HepG2 (cell line): ENCODE results near the gene LAX1. TPM values are rescaled to one million over a fixed set of nuclear protein-coding genes. Genes with fewer than 3 reads are reported as not detected.

Experiments
- ARHGAP35 ChIP-seq: sonication (generic); formaldehyde crosslinking; IDR thresholded peaks from 2 replicates; pipeline ENCODE4 v1.9.0; 2022; ENCODE audit warnings: mild to moderate bottlenecking, inconsistent platforms, moderate library complexity, missing genetic modification reagents, borderline replicate concordance
- FOXP4 ChIP-seq: sonication (generic); formaldehyde crosslinking; IDR thresholded peaks from 2 replicates; pipeline ENCODE4 v1.4.0; 2020; ENCODE audit warnings: missing genetic modification reagents
- HNF4A ChIP-seq: sonication (generic); formaldehyde crosslinking; IDR thresholded peaks from 2 replicates; pipeline ENCODE4 v1.4.0; 2020; ENCODE audit warnings: missing genetic modification reagents
- HOXA7 ChIP-seq: sonication (generic); formaldehyde crosslinking; IDR thresholded peaks from 2 replicates; pipeline ENCODE4 v1.8.1; 2022; ENCODE audit warnings: mild to moderate bottlenecking, missing genetic modification reagents, moderate library complexity
- KAT2B ChIP-seq: fragments of 150-350 bp; IDR thresholded peaks from 2 replicates; pipeline ENCODE4 v1.6.1; 2014; ENCODE audit warnings: low read depth, low read length, borderline replicate concordance
- KAT7 ChIP-seq: IDR thresholded peaks from 2 replicates; pipeline ENCODE4 v1.6.1; 2018; ENCODE audit warnings: borderline replicate concordance, missing compliant biosample characterization
- KLF12 ChIP-seq: sonication (generic); formaldehyde crosslinking; IDR thresholded peaks from 2 replicates; pipeline ENCODE4 v1.4.0; 2020; ENCODE audit warnings: missing genetic modification reagents, borderline replicate concordance
- KLF16 ChIP-seq, 2 experiments: sonication (generic) in 1 of 2; formaldehyde crosslinking in 1 of 2; IDR thresholded peaks; 2 replicates each; pipeline versions ENCODE4 v1.6.1 to v1.8.0; 2016 to 2023; ENCODE audit warnings: missing genetic modification reagents in 2 of 2, missing compliant biosample characterization in 1 of 2
- MLX ChIP-seq: IDR thresholded peaks from 2 replicates; pipeline ENCODE4 v1.6.1; 2016
- NFIB ChIP-seq: sonication (generic); formaldehyde crosslinking; IDR thresholded peaks from 2 replicates; pipeline ENCODE4 v1.9.0; 2021; ENCODE audit warnings: missing genetic modification reagents, mild to moderate bottlenecking, borderline replicate concordance
- NFKBIZ ChIP-seq: IDR thresholded peaks from 2 replicates; pipeline ENCODE4 v1.6.1; 2018; ENCODE audit warnings: missing genetic modification reagents, missing compliant biosample characterization
- NR0B2 ChIP-seq: sonication (generic); formaldehyde crosslinking; IDR thresholded peaks from 2 replicates; pipeline ENCODE4 v1.4.0; 2020; ENCODE audit warnings: mild to moderate bottlenecking, missing genetic modification reagents
- SIX1 ChIP-seq: sonication (generic); formaldehyde crosslinking; IDR thresholded peaks from 2 replicates; pipeline ENCODE4 v1.4.0; 2020; ENCODE audit warnings: missing genetic modification reagents, borderline replicate concordance
- SNAPC2 ChIP-seq: sonication (generic); formaldehyde crosslinking; IDR thresholded peaks from 2 replicates; pipeline ENCODE4 v1.8.1; 2022; ENCODE audit warnings: mild to moderate bottlenecking, missing genetic modification reagents
- SRSF1 ChIP-seq: fragments of 200-400 bp; formaldehyde crosslinking; optimal IDR thresholded peaks from 2 replicates; pipeline ENCODE3; 2017; ENCODE audit warnings: mild to moderate bottlenecking, low read depth, low read length, moderate library complexity
- TBP ChIP-seq: sonication (generic); formaldehyde crosslinking; IDR thresholded peaks from 2 replicates; pipeline ENCODE4 v1.5.0; 2020; ENCODE audit warnings: missing genetic modification reagents
- TERF1 ChIP-seq: sonication (generic); formaldehyde crosslinking; IDR thresholded peaks from 2 replicates; pipeline ENCODE4 v1.8.0; 2022; ENCODE audit warnings: mild to moderate bottlenecking, missing genetic modification reagents, moderate library complexity
- THRA ChIP-seq: sonication (generic); formaldehyde crosslinking; IDR thresholded peaks from 2 replicates; pipeline ENCODE4 v1.4.0; 2020; ENCODE audit warnings: missing genetic modification reagents, borderline replicate concordance
- ZBTB46 ChIP-seq: sonication (generic); formaldehyde crosslinking; IDR thresholded peaks from 2 replicates; pipeline ENCODE4 v1.4.0; 2020; ENCODE audit warnings: mild to moderate bottlenecking, missing genetic modification reagents, borderline replicate concordance
- ZBTB7A ChIP-seq: sonication (generic); formaldehyde crosslinking; IDR thresholded peaks from 2 replicates; pipeline ENCODE4 v1.8.0; 2022; ENCODE audit warnings: mild to moderate bottlenecking, missing genetic modification reagents
- ZNF205 ChIP-seq: IDR thresholded peaks from 2 replicates; pipeline ENCODE4 v1.6.1; 2018; ENCODE audit warnings: missing biosample characterization, missing genetic modification reagents
- ZSCAN25 ChIP-seq: sonication (generic); formaldehyde crosslinking; IDR thresholded peaks from 2 replicates; pipeline ENCODE4 v1.8.0; 2022; ENCODE audit warnings: mild to moderate bottlenecking, missing genetic modification reagents
- polyA plus RNA-seq, 8 experiments: library from polyadenylated mRNA; depleted of rRNA in 3 of 8; stranded (reverse) in 7 of 8; unstranded in 1 of 8; fragments of >200 nt; fragmentation: Illumina TruSeq in 4 of 8; extraction: Trizol in 4 of 8; gene quantifications; 2 replicates each; pipeline versions ENCODE4 v1.2.1 to v1.2.3, GENCODE V29; 2011 to 2016; ENCODE audit warnings: low read depth in 4 of 8, missing spikeins in 1 of 8, mixed read lengths in 1 of 8; ENCODE audit not compliant: insufficient read depth in 1 of 8
- total RNA-seq, 5 experiments: library from RNA; depleted of rRNA; stranded (reverse); fragments of >200 nt; fragmentation: Illumina TruSeq; extraction: Trizol; gene quantifications; 2 replicates each; pipeline ENCODE4 v1.2.3, GENCODE V29; 2016; ENCODE audit warnings: low read depth in 1 of 5

The LAX1 gene
- total and polyA plus RNA-seq, 2 of the 13 experiments (the other 11 are each of a cell fraction or from before 2014, with no cell fraction given), result not detected

GRCh38 chr1:203795441-203796235 is 30.7 kb downstream of the LAX1 start, which contains the start of the genes ZBED6 and ZC3H11A (continued):
- TF ChIP-seq FOXP4 (CRISPR knock-in tag) (peak; percentile 56), KAT2B (no peak), THRA (CRISPR knock-in tag) (no peak), KLF12 (CRISPR knock-in tag) (peak; percentile 68; the same call in 1 of the 2 replicates), TBP (CRISPR knock-in tag) (no peak), ZBTB7A (CRISPR knock-in tag) (0 out of 2 replicates have a peak, but pooled peaks have one; percentile 33), NFKBIZ (0 out of 2 replicates have a peak, but pooled peaks have one; percentile 48), ZNF205 (CRISPR knock-in tag) (no peak), HOXA7 (CRISPR knock-in tag) (no peak), NR0B2 (CRISPR knock-in tag) (no peak), SIX1 (CRISPR knock-in tag) (no peak), ZSCAN25 (CRISPR knock-in tag) (no peak), ZBTB46 (no peak), SRSF1 (no peak), TERF1 (CRISPR knock-in tag) (no peak), NFIB (no peak), KLF16 (CRISPR knock-in tag; IDR thresholded peaks at IDR 0.05) (peak in 1 of 2 experiments; percentile 59; a peak in 2 of 4 replicates), KAT7 (CRISPR knock-in tag) (no peak; the same call in 1 of the 2 replicates), MLX (CRISPR knock-in tag) (no peak; the same call in 1 of the 2 replicates), ARHGAP35 (CRISPR knock-in tag) (no peak), SNAPC2 (no peak), HNF4A (CRISPR knock-in tag) (0 out of 2 replicates have a peak, but pooled peaks have one; percentile 16)
